Measurements from ENCODE around the gene ZNF565.
"Not testable (repeated sequence)": the region's sequence is repeated elsewhere in the genome, so short reads cannot be mapped to it uniquely, and the experiment has no call there.

ZNF565 gene

GRCh38 chr19:36136964-36137686 lies 77.3 kb downstream of the ZNF565 start:
- Histone ChIP-seq H3K9me3 (ENCODE audit: low read length) (no peaks in the 10 kb centered on the region), H3K27me3 (ENCODE audit: insufficient read depth, low read length) (no peaks in the 10 kb centered on the region), H3K4me1 (ENCODE audit: insufficient read depth, low read length) (peaks cover 4% of the 10 kb centered on the region), H3K4me3 (ENCODE audit: low read length) (no peak overlapping the region), H3K36me3 (ENCODE audit: insufficient read depth, low read length) (no peaks in the 10 kb centered on the region), H2AFZ (ENCODE audit: low read depth, low read length) (no peak overlapping the region)

DNA sequence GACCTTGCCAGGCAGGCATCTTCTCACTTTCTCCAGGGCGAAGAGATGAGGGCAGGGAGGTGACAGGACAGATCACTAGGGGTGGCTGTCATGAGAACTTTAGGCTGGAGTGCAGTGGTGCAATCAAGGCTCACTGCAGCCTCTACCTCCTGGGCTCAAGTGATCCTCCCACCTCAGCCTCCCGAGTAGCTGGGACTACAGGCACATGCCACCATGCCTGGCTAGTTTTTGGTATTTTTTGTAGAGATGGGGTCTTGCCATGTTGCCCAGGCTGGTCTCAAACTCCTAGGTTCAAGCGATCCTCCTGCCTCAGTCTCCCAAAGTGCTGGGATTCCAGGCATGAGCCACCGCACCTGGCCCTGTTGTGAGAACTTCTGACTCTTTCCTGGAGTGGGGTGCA lies 79.6 kb downstream of the ZNF565 start:
- H2AFZ ChIP-seq (ENCODE audit: low read depth, low read length); H3K27me3 ChIP-seq (ENCODE audit: insufficient read depth, low read length); H3K36me3 ChIP-seq (ENCODE audit: insufficient read depth, low read length); H3K4me3 ChIP-seq (ENCODE audit: low read length); H3K4me1 ChIP-seq (ENCODE audit: insufficient read depth, low read length); H3K9me3 ChIP-seq (ENCODE audit: low read length): not testable (repeated sequence)

All from neuron (in vitro differentiated cells).